GM23248 (cell line): ENCODE measurements around the gene KCNMA1. TPM values are rescaled to one million over a fixed set of nuclear protein-coding genes. Genes with fewer than 3 reads are reported as not detected.
A peak's percentile ranks its signal among the peaks of the same experiment; 100 is the strongest.

Source experiments
- DNase-seq: peaks from one replicate; pipeline ENCODE4 v3.0.0-alpha.2; 2015
- H2AFZ ChIP-seq: fragments of 200-600 bp; sonication (generic); 2 replicates; pipeline ENCODE4 v1.6.1; 2016; ENCODE audit warnings: antibody characterized with exemption
- H3F3A ChIP-seq: fragments of 200-600 bp; sonication (generic); 2 replicates; pipeline ENCODE4 v1.6.1; 2016; ENCODE audit warnings: mild to moderate bottlenecking, antibody characterized with exemption, mixed run types; ENCODE audit not compliant: insufficient read depth
- H3K27ac ChIP-seq: fragments of 200-600 bp; sonication (generic); 2 replicates; pipeline ENCODE4 v1.5.1; 2016; ENCODE audit warnings: mild to moderate bottlenecking
- H3K27me3 ChIP-seq: fragments of 200-600 bp; sonication (generic); replicated peaks from 2 replicates; pipeline ENCODE4 v1.6.1; 2016; ENCODE audit warnings: mild to moderate bottlenecking; ENCODE audit not compliant: insufficient read depth
- H3K36me3 ChIP-seq: fragments of 200-600 bp; sonication (generic); 2 replicates; pipeline ENCODE4 v1.6.1; 2016; ENCODE audit warnings: low read depth, mild to moderate bottlenecking
- H3K4me1 ChIP-seq: fragments of 200-600 bp; sonication (generic); 2 replicates; pipeline ENCODE4 v1.6.1; 2016; ENCODE audit warnings: mild to moderate bottlenecking; ENCODE audit not compliant: insufficient read depth
- H3K4me2 ChIP-seq: fragments of 200-600 bp; sonication (generic); one replicate; pipeline ENCODE4 v1.6.1; 2016; ENCODE audit warnings: mild to moderate bottlenecking; ENCODE audit not compliant: unreplicated experiment
- H3K4me3 ChIP-seq: fragments of 200-600 bp; sonication (generic); 2 replicates; pipeline ENCODE4 v1.5.1; 2016; ENCODE audit warnings: mild to moderate bottlenecking
- H3K79me2 ChIP-seq: fragments of 200-600 bp; sonication (generic); 2 replicates; pipeline ENCODE4 v1.6.1; 2016; ENCODE audit warnings: mild to moderate bottlenecking; ENCODE audit not compliant: insufficient read depth
- H3K9ac ChIP-seq: fragments of 200-600 bp; sonication (generic); 2 replicates; pipeline ENCODE4 v1.6.1; 2016; ENCODE audit warnings: mild to moderate bottlenecking
- H3K9me2 ChIP-seq: fragments of 200-600 bp; sonication (generic); 2 replicates; pipeline ENCODE4 v1.6.1; 2016; ENCODE audit warnings: mixed run types, mild to moderate bottlenecking, moderate library complexity; ENCODE audit not compliant: insufficient read depth
- H3K9me3 ChIP-seq: fragments of 200-600 bp; sonication (generic); one replicate; pipeline ENCODE4 v1.6.1; 2017; ENCODE audit warnings: low read depth
- H4K20me1 ChIP-seq: fragments of 200-600 bp; sonication (generic); 2 replicates; pipeline ENCODE4 v1.6.0; 2016; ENCODE audit not compliant: insufficient read depth
- EZH2 ChIP-seq: fragments of 200-600 bp; sonication (generic); IDR thresholded peaks from 2 replicates; pipeline ENCODE4 v1.6.1; 2018; ENCODE audit warnings: antibody characterized with exemption, mild to moderate bottlenecking; ENCODE audit not compliant: insufficient read depth, poor library complexity, severe bottlenecking
- EZH2phosphoT487 ChIP-seq: fragments of 200-600 bp; sonication (generic); IDR thresholded peaks from 2 replicates; pipeline ENCODE4 v1.6.1; 2018; ENCODE audit warnings: antibody characterized with exemption, moderate library complexity, mild to moderate bottlenecking, low read depth; ENCODE audit not compliant: insufficient read depth
- WGBS, 2 experiments: methylation state at CpG; one replicate each; pipeline ENCODE4 v1.1.6; 2015 to 2017; ENCODE audit warnings: low lambda C conversion rate in 2 of 2, low coverage in 1 of 2; ENCODE audit errors: missing lambda C conversion rate in 2 of 2; 5-methylcytosine and 5-hydroxymethylcytosine counted together
- in situ Hi-C: fragments of 300-500 bp; cut with MboI; formaldehyde crosslinking; loops from 2 replicates; pipeline ENCODE4 v1.15.0; 2020
- polyA plus RNA-seq: library from polyadenylated mRNA; unstranded; fragments of >200 nt; fragmentation: Nextera tagmentation; extraction: Ambion mirVana; gene quantifications from 2 replicates; pipeline ENCODE4 v1.2.1, GENCODE V29; 2016
- total RNA-seq: library from RNA; depleted of rRNA; stranded (reverse); fragments of >200 nt; shearing (Covaris generic); gene quantifications from 2 replicates; pipeline ENCODE4 v1.2.3, GENCODE V29; 2014

Gene KCNMA1
- total and polyA plus RNA-seq, 2 experiments from 2014 or later, result 14.2 to 25.1 TPM

GRCh38 chr10:77564731-77565589 is 72.6 kb downstream of the KCNMA1 start:
- TF ChIP-seq EZH2phosphoT487 (no peak), EZH2 (no peak)
- WGBS, 2 experiments, result 34 to 40% methylated on average over 10 of the region's 10 CpGs
- Histone ChIP-seq H3K27ac (0 out of 2 replicates have a peak overlapping the region, but pooled peaks have one; percentile 21), H4K20me1 (no peaks in the 10 kb centered on the region), H3K79me2 (peaks cover 6% of the 10 kb centered on the region), H3F3A (no peaks in the 10 kb centered on the region), H3K4me2 (peak overlapping the region; percentile 17), H3K9me2 (no peaks in the 10 kb centered on the region), H3K9me3 (no peaks in the 10 kb centered on the region), H3K36me3 (no peaks in the 10 kb centered on the region), H3K9ac (no peak overlapping the region), H3K4me3 (no peak overlapping the region), H2AFZ (0 out of 2 replicates have a peak overlapping the region, but pooled peaks have one; percentile 11), H3K4me1 (peaks cover 16% of the 10 kb centered on the region), H3K27me3 (no peaks in the 10 kb centered on the region)
- peak; percentile 77 for DNase-seq
- in situ Hi-C loops, result no loop called here

DNA sequence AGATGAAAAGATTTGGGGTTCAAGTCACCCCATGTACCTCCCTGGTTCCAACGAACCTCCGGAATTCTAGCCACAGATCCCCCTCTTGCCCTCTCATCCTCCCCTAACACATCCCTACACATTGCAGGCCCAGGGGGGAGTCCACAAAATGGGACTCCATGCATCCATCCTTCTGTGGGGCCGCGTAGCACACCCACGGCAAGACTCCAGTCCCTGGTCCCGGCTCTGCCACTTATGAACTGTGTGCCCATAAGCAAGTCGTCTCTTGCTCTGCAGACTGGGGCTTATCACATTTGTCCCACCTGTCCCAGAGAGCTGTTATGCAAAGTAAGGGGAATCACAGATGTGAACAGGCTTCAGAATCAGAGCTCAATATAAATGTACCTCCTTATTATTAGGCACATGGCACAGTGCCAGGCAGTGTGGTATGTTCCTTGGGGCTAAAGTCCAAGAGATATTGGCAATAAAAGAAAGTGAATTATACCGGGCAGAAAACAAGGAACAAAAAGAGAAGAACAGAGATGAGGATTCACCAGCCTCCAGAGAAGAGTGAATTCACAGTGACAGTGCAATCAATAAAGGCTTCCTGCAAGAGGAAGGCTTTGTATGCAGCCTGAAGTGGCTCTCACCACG is 73.9 kb downstream of the KCNMA1 start:
- H3K36me3 ChIP-seq, result no peaks in the 10 kb centered on the region
- 82 to 84% methylated on average over 9 of the region's 9 CpGs for WGBS, 2 experiments
- H3K4me2 ChIP-seq, result no peak overlapping the region
- H3K79me2 ChIP-seq, result peaks cover 6% of the 10 kb centered on the region
- DNase-seq, result peak; percentile 15
- H3K9me2 ChIP-seq, result no peaks in the 10 kb centered on the region
- H2AFZ ChIP-seq, result no peak overlapping the region
- no peak overlapping the region for H3K9ac ChIP-seq
- TF ChIP-seq EZH2, result no peak
- TF ChIP-seq EZH2phosphoT487, result no peak
- H3K4me1 ChIP-seq, result peaks cover 16% of the 10 kb centered on the region
- in situ Hi-C loops, result no loop called here
- H3K4me3 ChIP-seq, result no peak overlapping the region
- no peaks in the 10 kb centered on the region for H4K20me1 ChIP-seq
- H3F3A ChIP-seq, result no peaks in the 10 kb centered on the region
- no peaks in the 10 kb centered on the region for H3K9me3 ChIP-seq
- H3K27me3 ChIP-seq, result no peaks in the 10 kb centered on the region
- H3K27ac ChIP-seq, result no peak overlapping the region

GRCh38 chr10:77562742-77563141 is 74.9 kb downstream of the KCNMA1 start:
- no peak for DNase-seq
- TF ChIP-seq EZH2phosphoT487, result no peak
- Histone ChIP-seq H4K20me1 (no peaks in the 10 kb centered on the region), H3K27me3 (no peaks in the 10 kb centered on the region), H3K4me3 (no peak overlapping the region), H3K9me3 (no peaks in the 10 kb centered on the region), H3K36me3 (no peaks in the 10 kb centered on the region), H3K4me1 (peaks cover 16% of the 10 kb centered on the region), H2AFZ (no peak overlapping the region), H3K79me2 (peaks cover 6% of the 10 kb centered on the region), H3K4me2 (no peak overlapping the region), H3K27ac (no peak overlapping the region), H3K9me2 (no peaks in the 10 kb centered on the region), H3F3A (no peaks in the 10 kb centered on the region), H3K9ac (no peak overlapping the region)
- in situ Hi-C loops, result no loop called here
- WGBS, 2 experiments, result 76 to 80% methylated on average over 3 of the region's 3 CpGs

GRCh38 chr10:77561991-77562390 is 75.6 kb downstream of the KCNMA1 start:
- no peaks in the 10 kb centered on the region for H3F3A ChIP-seq
- no peaks in the 10 kb centered on the region for H3K36me3 ChIP-seq
- 80 to 83% methylated on average over 3 of the region's 3 CpGs for WGBS, 2 experiments
- TF ChIP-seq EZH2 (no peak), EZH2phosphoT487 (no peak)
- H3K27me3 ChIP-seq, result no peaks in the 10 kb centered on the region
- no peak overlapping the region for H3K9ac ChIP-seq
- H3K9me3 ChIP-seq, result no peaks in the 10 kb centered on the region
- no peaks in the 10 kb centered on the region for H3K9me2 ChIP-seq
- H3K79me2 ChIP-seq, result peaks cover 6% of the 10 kb centered on the region
- H2AFZ ChIP-seq, result no peak overlapping the region
- no peak overlapping the region for H3K4me3 ChIP-seq
- no peak overlapping the region for H3K27ac ChIP-seq
- no peak for DNase-seq
- H3K4me1 ChIP-seq, result peaks cover 16% of the 10 kb centered on the region
- H4K20me1 ChIP-seq, result no peaks in the 10 kb centered on the region
- H3K4me2 ChIP-seq, result no peak overlapping the region
- in situ Hi-C loops, result no loop called here
